ENCODE data around the gene MACROD2.

The MACROD2 gene

DNA sequence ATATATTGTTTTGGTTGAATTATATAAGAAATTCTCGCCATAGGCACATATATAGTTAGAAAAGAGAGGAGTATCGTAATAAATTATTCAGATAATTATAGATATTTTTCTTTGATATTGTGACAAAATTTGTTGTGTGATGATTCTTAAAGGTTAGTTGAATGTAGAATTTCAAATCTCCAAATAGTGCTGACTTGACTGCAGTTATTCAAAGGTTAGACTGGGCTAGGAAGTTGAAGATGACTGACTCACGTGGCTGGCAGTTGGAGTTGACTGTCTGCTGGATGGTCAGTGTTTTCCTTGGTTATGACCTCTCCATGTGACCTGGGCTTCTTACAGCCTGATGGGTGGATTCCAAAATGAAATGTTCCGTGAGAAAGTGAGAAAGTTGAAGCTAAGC is 286.8 kb downstream of the MACROD2 start:
- DNase-seq, result no peak

GRCh38 chr20:14284443-14284842 is 289.1 kb downstream of the MACROD2 start:
- no peak for DNase-seq

DNA sequence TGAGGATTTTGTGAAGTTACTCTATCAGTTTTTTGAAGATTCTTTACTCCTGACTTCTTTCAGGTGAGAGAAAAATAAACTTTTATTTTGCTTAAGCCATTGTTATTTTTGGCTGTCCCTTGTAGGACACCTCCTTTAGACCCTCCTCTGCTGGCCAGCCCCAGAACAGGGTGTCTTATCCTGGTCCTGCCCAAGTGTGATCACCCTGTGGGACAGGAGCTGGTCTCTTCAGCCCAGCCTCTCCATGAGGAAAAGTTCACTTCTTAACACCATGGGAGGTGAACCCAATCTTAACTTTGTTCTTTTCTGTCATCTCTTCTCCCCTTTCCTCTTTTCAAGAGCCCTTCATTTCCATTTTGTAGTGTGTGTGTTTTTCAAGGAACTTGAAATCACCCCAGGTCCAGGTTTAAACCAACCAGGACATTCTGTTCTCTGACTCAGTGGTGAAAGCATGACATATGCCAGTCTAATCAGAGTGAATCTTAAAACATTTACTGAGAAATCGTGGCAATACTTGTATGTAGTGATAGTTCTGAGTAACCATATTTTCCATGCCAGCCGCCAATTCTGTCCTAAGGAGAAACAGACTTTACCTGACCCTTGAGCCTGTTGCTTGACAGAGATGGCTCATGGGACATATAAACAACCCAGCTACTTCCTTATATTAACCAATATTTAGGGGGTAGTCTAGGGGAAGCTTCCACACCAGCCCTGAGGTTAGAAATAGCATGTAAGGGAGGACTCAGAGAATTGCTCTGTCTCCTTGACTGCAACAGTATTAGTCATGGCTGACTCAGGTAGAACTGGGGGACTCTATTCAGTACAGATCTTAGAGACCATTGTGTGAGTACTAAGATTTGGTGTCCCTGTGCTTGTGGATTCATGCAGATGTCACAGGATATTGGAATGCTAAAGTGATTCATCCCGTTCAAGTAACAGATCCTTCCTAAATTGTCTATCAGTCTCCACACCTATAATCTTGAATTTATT is 293.3 kb downstream of the MACROD2 start:
- DNase-seq, result no peak

- DNase-seq, result no peak
Observed at GRCh38 chr20:14291502-14291901, 296.2 kb downstream of the MACROD2 start.

DNA sequence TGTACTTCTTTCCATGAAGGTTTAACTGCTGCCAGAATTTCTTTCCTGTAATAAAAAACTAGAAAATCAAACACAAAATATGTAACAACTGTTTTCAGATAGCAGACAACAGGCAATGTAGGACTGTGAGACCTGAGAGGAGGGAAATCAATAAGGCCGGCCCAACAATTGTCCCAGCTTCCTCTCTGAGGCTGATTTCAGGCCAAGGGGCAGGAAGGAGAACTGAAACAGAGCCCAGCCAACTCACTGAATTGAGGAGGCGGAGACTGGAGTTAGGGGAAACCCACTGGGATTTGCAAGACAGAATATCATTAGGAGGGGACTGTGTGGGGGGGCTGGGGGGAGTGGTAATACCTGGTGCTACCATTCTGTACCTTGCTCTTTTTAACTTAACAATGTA is 299.9 kb downstream of the MACROD2 start:
- no peak for DNase-seq

GRCh38 chr20:14295770-14296309 is 300.5 kb downstream of the MACROD2 start:
- DNase-seq, result no peak

DNA sequence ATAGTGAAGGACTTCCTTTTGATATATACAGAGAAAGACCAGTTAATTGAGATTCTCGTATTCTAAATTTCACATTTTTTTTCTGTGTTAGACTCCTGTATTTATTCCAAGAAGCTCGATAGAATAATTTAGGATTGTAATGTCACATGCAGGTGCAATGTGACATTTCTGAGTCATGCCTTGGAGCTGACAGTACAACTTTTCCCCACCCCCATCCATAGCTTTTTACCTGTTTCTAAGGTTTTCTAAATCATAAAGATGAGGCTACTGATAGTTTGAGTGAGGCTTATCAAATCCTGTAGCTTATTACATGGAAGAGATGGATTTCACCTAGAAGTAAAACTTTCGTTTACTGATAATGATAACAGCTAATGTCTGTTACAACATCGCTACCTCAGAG is 304.5 kb downstream of the MACROD2 start:
- no peak for DNase-seq

- DNase-seq, result no peak
Observed at GRCh38 chr20:14303106-14303505, 307.8 kb downstream of the MACROD2 start.

GRCh38 chr20:14303651-14304050 is 308.3 kb downstream of the MACROD2 start:
- no peak for DNase-seq

DNA sequence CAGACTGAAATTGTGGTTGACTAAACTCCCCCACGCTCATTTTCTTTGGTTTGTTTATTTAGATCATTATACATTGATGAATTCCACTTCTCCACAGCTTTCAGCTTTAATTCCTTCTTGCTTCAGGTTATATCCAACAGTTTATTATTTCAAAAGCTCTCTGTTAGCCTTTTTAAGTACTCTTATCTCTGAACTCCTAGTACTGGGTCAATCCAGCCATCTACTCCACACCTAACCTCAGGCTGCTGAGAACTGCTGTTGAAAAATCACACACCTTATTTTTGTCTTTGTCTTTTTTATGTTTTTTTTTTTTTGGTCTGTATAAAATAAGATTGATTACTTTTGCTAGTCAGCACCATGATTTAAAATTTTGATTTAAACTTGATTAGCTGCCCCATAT is 309.2 kb downstream of the MACROD2 start:
- DNase-seq, result no peak

GRCh38 chr20:14307956-14308355 is 312.6 kb downstream of the MACROD2 start:
- no peak for DNase-seq

- DNase-seq, result no peak
Observed at GRCh38 chr20:14310977-14311627, 315.8 kb downstream of the MACROD2 start.

DNA sequence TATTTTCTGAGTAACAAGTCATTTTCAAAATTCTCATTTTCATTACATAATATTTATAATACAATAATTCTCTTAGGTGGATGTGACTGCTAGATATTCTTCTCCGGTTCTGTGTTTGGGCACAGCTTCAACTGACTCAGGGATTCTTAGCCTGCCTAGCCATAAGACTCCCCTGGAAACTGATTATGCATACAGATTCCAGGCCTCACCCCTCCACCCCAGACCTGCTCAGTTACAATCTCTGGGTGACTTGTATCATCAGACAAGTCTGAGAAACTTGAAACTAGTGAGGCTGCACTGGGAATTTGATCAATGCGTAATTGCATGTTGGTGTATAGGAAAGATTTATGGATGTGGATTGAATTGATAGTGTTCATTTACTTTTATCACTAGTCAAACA is 316.7 kb downstream of the MACROD2 start:
- no peak for DNase-seq

DNA sequence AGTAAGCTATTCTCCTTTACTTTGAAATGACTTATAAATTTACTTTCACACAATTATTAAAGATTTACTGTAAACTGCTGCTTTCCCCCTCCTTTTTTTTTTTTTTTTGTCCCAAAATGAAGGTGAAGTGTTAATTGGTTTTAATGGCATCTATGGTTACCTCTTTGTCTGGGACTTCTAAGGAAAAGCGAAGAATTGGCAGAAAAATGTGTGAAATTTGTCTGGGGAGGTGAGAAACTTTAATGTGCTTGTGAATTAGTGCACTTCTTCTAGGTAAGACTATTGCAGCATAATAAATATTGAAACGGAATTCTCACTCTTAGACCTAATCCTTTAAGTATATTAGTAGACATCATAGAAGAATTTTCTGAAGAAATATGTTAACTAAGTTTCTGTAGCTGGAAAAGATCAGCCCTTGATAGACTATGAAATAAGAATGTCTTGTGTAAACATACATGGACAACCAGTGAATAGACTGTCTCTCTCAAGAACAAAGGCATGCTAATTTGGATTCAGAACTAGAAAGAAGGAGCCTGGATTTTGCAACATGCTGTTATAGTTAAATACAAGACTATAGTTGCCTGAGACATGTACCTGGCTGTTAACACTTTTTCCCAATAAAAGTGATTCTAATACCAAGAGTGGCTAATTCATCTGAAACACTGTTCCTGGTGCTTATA is 318.2 kb downstream of the MACROD2 start:
- no peak for DNase-seq

DNA sequence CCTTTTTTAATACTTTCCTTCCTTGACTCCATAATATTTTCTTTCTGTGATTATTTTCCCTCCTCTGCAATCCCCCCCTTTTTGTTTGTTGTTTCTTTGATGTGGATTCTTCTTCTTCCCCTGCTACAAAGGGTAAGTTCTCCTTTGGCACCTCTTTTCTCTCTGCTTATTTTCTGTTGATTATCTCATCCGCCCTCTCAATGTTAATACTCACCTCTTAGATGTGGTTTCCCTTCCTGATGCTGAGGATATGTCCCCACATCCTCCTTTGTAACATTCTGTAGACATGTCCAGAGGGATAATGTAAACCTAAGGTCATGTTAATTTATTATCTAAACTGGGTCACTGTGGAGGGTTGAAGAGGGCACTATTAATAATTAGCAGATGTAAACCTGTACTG is 324.4 kb downstream of the MACROD2 start:
- DNase-seq, result no peak

DNA sequence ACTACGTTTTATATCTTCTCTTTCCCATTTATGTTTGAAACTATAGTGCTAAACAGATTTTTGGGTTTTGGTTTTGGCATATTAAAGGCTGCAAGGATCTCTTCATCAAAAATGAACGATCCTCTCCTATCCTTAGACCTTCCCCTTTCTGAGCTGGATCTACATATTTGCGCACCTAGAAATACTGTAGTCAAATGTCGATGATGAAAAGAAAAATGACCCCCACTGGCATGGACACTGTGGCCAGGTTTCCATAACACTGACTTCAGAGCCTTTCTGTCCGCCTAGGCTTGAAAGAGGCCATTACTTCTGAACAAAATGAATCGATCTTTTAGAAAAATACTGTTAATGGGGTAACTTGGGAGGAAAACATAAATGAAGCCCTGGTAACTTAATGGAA is 336.3 kb downstream of the MACROD2 start:
- DNase-seq, result no peak

DNA sequence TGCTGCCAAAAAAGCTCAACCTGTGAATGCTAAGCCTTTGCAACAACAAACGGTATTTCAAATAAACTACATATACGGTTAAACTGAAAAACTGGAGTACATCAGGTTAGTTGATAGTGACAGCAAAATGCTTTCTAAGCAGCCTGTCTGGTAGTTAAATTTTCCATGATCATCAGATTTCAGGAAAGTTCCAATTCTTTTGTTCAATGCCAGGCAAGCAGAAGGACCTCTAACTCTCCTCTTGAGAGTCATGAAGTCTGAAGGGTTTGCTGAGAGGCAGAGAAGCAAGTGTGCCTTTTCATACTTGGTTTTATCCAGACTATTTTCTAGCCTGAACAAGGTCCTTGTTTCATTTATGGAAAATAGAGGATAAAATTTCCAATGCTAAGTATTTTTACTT is 337.6 kb downstream of the MACROD2 start:
- DNase-seq, result peak in 1 of 2 donors; percentile 23

GRCh38 chr20:14333721-14334120 is 338.4 kb downstream of the MACROD2 start:
- DNase-seq, result no peak

DNA sequence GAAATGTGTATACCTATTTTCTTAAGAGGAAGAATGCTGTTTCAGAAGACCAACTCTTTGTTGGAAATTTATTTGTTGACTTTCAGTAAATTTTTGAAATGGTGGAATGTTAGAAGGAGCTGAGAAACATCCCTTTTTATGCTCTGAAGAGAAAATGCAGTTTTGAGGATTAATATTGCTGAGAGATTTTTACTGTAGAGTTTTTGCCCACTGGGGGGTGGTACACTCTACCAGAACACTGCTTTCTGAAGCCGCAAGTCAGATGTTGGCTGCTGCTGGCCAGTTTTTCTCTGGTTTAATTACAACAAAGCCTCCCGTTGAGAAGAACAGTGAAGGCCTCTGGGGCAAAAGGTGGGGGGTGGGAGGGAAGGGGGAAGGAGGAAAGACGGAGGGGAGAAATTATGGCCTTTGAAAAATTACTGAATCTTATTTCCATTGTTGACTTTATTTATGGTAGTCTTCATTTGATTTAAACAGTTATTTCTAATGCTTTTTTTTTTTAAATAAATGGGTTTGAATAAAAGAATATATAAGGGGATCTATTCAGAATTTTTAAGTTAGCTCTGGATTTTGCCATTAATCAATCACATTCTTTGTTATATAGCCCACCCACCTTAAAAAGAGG is 339.1 kb downstream of the MACROD2 start:
- peak; percentile 63 to 87 for DNase-seq

- DNase-seq, result no peak
Observed at GRCh38 chr20:14335052-14335451, 339.7 kb downstream of the MACROD2 start.

GRCh38 chr20:14336686-14337085 is 341.4 kb downstream of the MACROD2 start:
- DNase-seq, result peak in 1 of 2 donors; percentile 42

- DNase-seq, result peak; percentile 67 to 92
Observed at GRCh38 chr20:14337400-14338171, 342.3 kb downstream of the MACROD2 start, which contains the start of gene FLRT3. Gene FLRT3, minus strand, starts transcription at chr20:14337612. Its CDS starts 10,106 bp downstream, at chr20:14327506.

Measured in hippocampal formation (tissue), 2 donors.